ENCODE data around the gene DAO. TPM values are rescaled to one million over a fixed set of nuclear protein-coding genes. Genes with fewer than 3 reads are reported as not detected.

DAO gene
- total RNA-seq, 2 donors from 2014 or later = not detected

DNA sequence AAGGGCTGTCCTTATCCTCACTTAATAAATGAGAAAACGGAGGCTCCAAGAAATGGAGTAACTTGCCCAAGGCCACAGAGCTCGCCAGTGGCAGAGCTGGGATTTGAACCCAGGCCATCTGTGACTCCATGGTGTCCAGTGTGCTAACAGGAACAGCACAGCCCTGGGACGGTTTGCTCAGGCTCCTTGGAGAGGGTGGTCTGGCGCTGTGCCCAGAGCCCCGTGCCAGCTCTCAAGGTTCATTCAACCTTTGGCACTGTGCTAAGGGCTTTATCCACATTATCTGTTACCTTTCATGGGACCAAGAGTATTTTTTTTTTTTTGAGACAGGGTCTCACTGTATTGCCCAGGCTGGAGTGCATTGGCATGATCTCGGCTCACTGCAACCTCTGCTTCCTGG lies 8.1 kb downstream of the DAO start:
- Mint-ChIP-seq H3K4me1 (no peaks in the 10 kb centered on the region), H3K4me3 (no peak overlapping the region), H3K9me3 (peaks cover 10% of the 10 kb centered on the region), H3K27ac (no peak overlapping the region), H3K36me3 (ENCODE audit: low read depth) (no peaks in the 10 kb centered on the region), H3K27me3 (ENCODE audit: insufficient read depth) (peaks cover 4% of the 10 kb centered on the region)
- no peaks in the 10 kb centered on the region for H3K4me1 ChIP-seq (ENCODE audit: control insufficient read depth, insufficient read depth, low read length)
- H3K9me3 ChIP-seq (ENCODE audit: control insufficient read depth, low read length) = peaks cover 7% of the 10 kb centered on the region
- 79 to 86% methylated on average over 6 of the region's 6 CpGs for WGBS, 2 experiments (ENCODE audit: insufficient coverage in 1 of 2, insufficient read length in 1 of 2)
- H3K36me3 ChIP-seq (ENCODE audit: control insufficient read depth, insufficient read depth, low read length) = no peaks in the 10 kb centered on the region
- no peak overlapping the region for H3K9ac ChIP-seq (ENCODE audit: extremely low read depth, low read length, poor library complexity, severe bottlenecking)
- no peak overlapping the region for H3K4me3 ChIP-seq (ENCODE audit: low read length)
- no peaks in the 10 kb centered on the region for H3K27me3 ChIP-seq (ENCODE audit: control insufficient read depth, insufficient read depth, low read length, poor library complexity, severe bottlenecking)
- no peak for DNase-seq
- H3K27ac ChIP-seq (ENCODE audit: low read depth, low read length) = no peak overlapping the region
- TF ChIP-seq, protein P1, sequence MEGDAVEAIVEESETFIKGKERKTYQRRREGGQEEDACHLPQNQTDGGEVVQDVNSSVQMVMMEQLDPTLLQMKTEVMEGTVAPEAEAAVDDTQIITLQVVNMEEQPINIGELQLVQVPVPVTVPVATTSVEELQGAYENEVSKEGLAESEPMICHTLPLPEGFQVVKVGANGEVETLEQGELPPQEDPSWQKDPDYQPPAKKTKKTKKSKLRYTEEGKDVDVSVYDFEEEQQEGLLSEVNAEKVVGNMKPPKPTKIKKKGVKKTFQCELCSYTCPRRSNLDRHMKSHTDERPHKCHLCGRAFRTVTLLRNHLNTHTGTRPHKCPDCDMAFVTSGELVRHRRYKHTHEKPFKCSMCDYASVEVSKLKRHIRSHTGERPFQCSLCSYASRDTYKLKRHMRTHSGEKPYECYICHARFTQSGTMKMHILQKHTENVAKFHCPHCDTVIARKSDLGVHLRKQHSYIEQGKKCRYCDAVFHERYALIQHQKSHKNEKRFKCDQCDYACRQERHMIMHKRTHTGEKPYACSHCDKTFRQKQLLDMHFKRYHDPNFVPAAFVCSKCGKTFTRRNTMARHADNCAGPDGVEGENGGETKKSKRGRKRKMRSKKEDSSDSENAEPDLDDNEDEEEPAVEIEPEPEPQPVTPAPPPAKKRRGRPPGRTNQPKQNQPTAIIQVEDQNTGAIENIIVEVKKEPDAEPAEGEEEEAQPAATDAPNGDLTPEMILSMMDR (conservative IDR thresholded peaks at IDR 0.05) = no peak

DNA sequence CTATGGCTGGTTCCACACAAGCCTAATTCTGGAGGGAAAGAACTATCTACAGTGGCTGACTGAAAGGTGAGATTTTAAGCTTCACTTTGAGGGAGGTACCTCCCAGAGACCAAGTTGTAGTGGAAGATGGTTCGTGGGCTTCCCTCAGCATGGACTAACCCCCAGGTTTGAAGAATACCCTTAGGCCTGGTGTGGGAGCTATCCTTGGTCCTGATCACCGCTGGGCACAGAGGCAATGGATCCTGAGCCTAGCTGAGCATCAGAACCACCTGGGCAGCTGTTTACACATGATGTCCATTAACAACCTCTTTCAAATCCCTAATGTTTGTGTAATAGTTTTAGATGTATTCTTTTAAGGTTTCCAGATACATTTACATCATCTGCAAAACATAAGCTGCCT lies 10.3 kb downstream of the DAO start:
- 69% methylated on average over 2 of the region's 2 CpGs; no CpG with 5 or more reads in 1 of the 2 experiments for WGBS, 2 experiments (ENCODE audit: insufficient coverage in 1 of 2, insufficient read length in 1 of 2)
- Mint-ChIP-seq H3K36me3 (ENCODE audit: low read depth) (no peaks in the 10 kb centered on the region), H3K27me3 (ENCODE audit: insufficient read depth) (peaks cover 4% of the 10 kb centered on the region), H3K27ac (no peak overlapping the region), H3K9me3 (peaks cover 12% of the 10 kb centered on the region), H3K4me1 (no peaks in the 10 kb centered on the region), H3K4me3 (no peak overlapping the region)
- Histone ChIP-seq H3K27me3 (ENCODE audit: control insufficient read depth, insufficient read depth, low read length, poor library complexity, severe bottlenecking) (no peaks in the 10 kb centered on the region), H3K4me1 (ENCODE audit: control insufficient read depth, insufficient read depth, low read length) (no peaks in the 10 kb centered on the region), H3K4me3 (ENCODE audit: low read length) (no peak overlapping the region), H3K27ac (ENCODE audit: low read depth, low read length) (no peak overlapping the region), H3K9ac (ENCODE audit: extremely low read depth, low read length, poor library complexity, severe bottlenecking) (no peak overlapping the region), H3K36me3 (ENCODE audit: control insufficient read depth, insufficient read depth, low read length) (no peaks in the 10 kb centered on the region), H3K9me3 (ENCODE audit: control insufficient read depth, low read length) (peaks cover 7% of the 10 kb centered on the region)
- DNase-seq = peak; percentile 92
- TF ChIP-seq, protein P1 (conservative IDR thresholded peaks at IDR 0.05) = no peak

DNA sequence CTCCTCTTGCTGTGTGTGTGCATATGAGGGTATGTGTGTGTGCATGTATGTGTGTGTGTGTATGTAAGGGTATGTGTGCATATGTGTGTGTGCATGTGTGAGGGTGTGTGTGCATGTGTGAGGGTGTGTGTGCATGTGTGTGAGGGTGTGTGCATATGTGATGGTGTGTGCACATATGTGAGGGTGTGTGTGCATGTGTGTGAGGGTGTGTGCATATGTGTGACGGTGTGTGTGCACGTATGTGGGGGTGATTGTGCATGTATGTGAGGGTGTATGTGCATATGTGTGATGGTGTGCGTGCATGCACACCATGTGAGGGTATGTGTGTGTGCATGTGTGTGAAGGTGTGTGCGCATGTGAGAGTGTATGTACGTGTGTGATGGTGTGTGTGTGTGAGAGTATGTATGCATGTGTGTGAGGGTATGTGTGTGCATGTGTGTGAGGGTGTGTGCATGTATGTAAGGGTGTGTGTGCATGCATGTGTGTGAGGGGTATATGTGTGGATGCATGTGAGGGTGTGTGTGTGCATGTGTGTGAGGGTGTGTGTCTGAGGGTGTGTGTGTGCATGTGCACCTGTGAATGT lies 15.4 kb downstream of the DAO start:
- Mint-ChIP-seq H3K27me3 (ENCODE audit: insufficient read depth) (peaks cover 6% of the 10 kb centered on the region), H3K36me3 (ENCODE audit: low read depth) (no peaks in the 10 kb centered on the region), H3K4me1 (no peaks in the 10 kb centered on the region), H3K9me3 (peaks cover 9% of the 10 kb centered on the region), H3K27ac (no peak overlapping the region), H3K4me3 (no peak overlapping the region)
- WGBS, 2 experiments (ENCODE audit: insufficient coverage in 1 of 2, insufficient read length in 1 of 2) = 84 to 85% methylated on average over 4 to 5 of the region's 5 CpGs
- no peaks in the 10 kb centered on the region for H3K36me3 ChIP-seq (ENCODE audit: control insufficient read depth, insufficient read depth, low read length)
- DNase-seq = no peak
- no peak overlapping the region for H3K9ac ChIP-seq (ENCODE audit: extremely low read depth, low read length, poor library complexity, severe bottlenecking)
- H3K27ac ChIP-seq (ENCODE audit: low read depth, low read length) = no peak overlapping the region
- H3K9me3 ChIP-seq (ENCODE audit: control insufficient read depth, low read length) = peaks cover 1% of the 10 kb centered on the region
- TF ChIP-seq, protein P1 (conservative IDR thresholded peaks at IDR 0.05) = no peak
- peaks cover 3% of the 10 kb centered on the region for H3K4me1 ChIP-seq (ENCODE audit: control insufficient read depth, insufficient read depth, low read length)
- H3K27me3 ChIP-seq (ENCODE audit: control insufficient read depth, insufficient read depth, low read length, poor library complexity, severe bottlenecking) = peaks cover 19% of the 10 kb centered on the region
- H3K4me3 ChIP-seq (ENCODE audit: low read length) = no peak overlapping the region
